GM18861 (cell line): Measurements from ENCODE around the gene XXYLT1.
"Not testable (repeated sequence)": the region's sequence is repeated elsewhere in the genome, so short reads cannot be mapped to it uniquely, and the experiment has no call there.

Experiments used
- ATAC-seq: cut with Tn5 transposase; IDR thresholded peaks from one replicate; pipeline ENCODE4 v1.9.1; 2021; ENCODE audit not compliant: unreplicated experiment

XXYLT1 gene

GRCh38 chr3:195117978-195118581 lies 152.9 kb downstream of the XXYLT1 start:
- ATAC-seq, result no peak

- no peak for ATAC-seq
Measured at GRCh38 chr3:195116407-195117185, 154.4 kb downstream of the XXYLT1 start.

GRCh38 chr3:195115600-195116406 lies 155.2 kb downstream of the XXYLT1 start:
- no peak for ATAC-seq

- ATAC-seq, result no peak
Measured at GRCh38 chr3:195114786-195115599, 156.0 kb downstream of the XXYLT1 start.

GRCh38 chr3:195113536-195114425 lies 157.2 kb downstream of the XXYLT1 start:
- ATAC-seq, result no peak

- no peak for ATAC-seq
Measured at GRCh38 chr3:195113048-195113447, 157.9 kb downstream of the XXYLT1 start.

- ATAC-seq, result no peak
Measured at GRCh38 chr3:195112361-195112791, 158.6 kb downstream of the XXYLT1 start.

GRCh38 chr3:195111766-195112165 lies 159.2 kb downstream of the XXYLT1 start:
- no peak for ATAC-seq

GRCh38 chr3:195111319-195111705 lies 159.6 kb downstream of the XXYLT1 start:
- ATAC-seq, result no peak

GRCh38 chr3:195110647-195111318 lies 160.2 kb downstream of the XXYLT1 start:
- ATAC-seq, result no peak

GRCh38 chr3:195109098-195109657 lies 161.8 kb downstream of the XXYLT1 start:
- ATAC-seq, result no peak

- ATAC-seq, result no peak
Measured at GRCh38 chr3:195107593-195107992, 163.4 kb downstream of the XXYLT1 start.

GRCh38 chr3:195107031-195107430 lies 163.9 kb downstream of the XXYLT1 start:
- not testable (repeated sequence) for ATAC-seq

GRCh38 chr3:195106418-195106906 lies 164.5 kb downstream of the XXYLT1 start:
- ATAC-seq, result no peak

- no peak for ATAC-seq
Measured at GRCh38 chr3:195105841-195106417, 165.0 kb downstream of the XXYLT1 start.

GRCh38 chr3:195105389-195105788 lies 165.6 kb downstream of the XXYLT1 start:
- no peak for ATAC-seq

- ATAC-seq, result no peak
Measured at GRCh38 chr3:195104340-195104739, 166.6 kb downstream of the XXYLT1 start.

GRCh38 chr3:195103623-195104022 lies 167.3 kb downstream of the XXYLT1 start:
- ATAC-seq, result no peak
